NCI-H2029 (cell line): ENCODE measurements around the gene STAT3.
"Not testable (repeated sequence)": the region's sequence is repeated elsewhere in the genome, so short reads cannot be mapped to it uniquely, and the experiment has no call there.

Source experiments
- DNase-seq: peaks from one replicate; lab custom pipeline; 2025; lab: John Stamatoyannopoulos, UW

The STAT3 gene

GRCh38 chr17:42313773-42314566 lies 74.3 kb downstream of the STAT3 start:
- DNase-seq, result no peak

DNA sequence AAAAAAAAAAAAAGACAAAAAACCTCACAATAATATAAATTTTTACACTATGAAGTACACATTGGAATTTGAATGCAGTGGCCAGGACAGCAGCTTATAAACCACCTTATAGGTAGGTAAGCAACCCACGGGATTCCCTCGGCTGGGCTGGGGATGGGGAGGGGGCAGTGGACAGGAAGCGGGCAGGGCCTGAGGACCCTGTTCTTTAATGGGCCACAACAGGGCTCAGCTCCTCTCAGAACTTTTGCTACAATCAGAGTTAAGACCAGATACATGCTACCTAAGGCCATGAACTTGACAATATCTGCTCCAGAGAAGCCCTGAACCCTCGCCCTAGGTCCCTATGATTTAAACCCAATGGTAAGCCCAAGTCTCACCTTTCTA lies 74.9 kb downstream of the STAT3 start:
- no peak for DNase-seq

GRCh38 chr17:42312285-42313130 lies 75.7 kb downstream of the STAT3 start:
- peak; percentile 10 for DNase-seq

- DNase-seq, result no peak
Measured at GRCh38 chr17:42312035-42312284, 76.3 kb downstream of the STAT3 start.

DNA sequence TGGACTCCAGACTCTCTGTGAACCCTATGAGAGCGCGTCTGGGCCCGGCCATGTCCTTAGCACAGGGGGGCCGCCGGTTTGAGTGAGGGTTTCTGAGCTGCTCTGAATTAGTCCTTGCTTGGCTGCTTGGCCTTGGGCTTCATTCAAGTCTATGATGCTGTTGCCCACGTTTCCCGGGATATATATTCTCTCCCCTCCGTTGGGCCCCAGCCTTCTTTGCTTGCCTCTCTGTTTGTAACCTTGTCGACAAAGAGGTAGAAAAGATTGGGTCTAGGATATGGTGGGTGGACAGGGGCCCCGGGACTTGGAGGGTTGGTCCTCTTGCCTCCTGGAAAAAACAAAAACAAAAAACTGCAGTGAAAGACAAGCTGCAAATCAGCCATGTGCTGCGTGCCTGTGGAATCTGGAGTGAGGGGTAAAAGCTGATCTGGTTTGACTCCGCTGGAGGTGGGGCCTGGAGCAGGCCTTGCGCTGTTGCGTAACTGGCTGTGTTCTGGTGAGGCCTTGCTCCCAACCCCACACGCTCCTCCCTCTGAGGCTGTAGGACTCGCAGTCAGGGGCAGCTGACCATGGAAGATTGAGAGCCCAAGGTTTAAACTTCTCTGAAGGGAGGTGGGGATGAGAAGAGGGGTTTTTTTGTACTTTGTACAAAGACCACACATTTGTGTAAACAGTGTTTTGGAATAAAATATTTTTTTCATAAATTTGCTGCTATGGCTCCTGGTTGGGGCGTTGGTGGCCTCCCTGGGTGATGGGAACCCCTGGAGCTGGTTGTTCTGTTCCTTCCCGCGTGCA lies 76.8 kb downstream of the STAT3 start:
- DNase-seq, result no peak

GRCh38 chr17:42310787-42311215 lies 77.4 kb downstream of the STAT3 start:
- DNase-seq, result no peak

GRCh38 chr17:42309986-42310786 lies 78.1 kb downstream of the STAT3 start:
- DNase-seq, result no peak

DNA sequence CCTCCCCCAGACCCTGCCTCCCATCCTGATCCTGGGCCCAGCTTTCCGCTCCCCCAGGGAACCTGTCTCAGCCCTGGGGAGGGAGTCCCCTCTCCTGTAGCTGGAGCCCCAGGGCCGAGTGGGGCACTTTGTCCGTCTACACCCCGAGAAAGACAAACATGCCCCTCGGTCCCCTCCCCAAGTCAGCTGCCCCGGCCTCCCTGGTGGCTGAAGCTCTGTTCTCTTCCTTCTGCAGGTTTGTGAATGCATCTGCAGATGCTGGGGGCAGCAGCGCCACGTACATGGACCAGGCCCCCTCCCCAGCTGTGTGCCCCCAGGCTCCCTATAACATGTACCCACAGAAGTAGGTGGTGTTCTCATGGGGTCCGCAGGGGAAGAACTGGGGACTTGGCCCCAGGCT lies 79.1 kb downstream of the STAT3 start:
- DNase-seq, result no peak

- no peak for DNase-seq
Measured at GRCh38 chr17:42308446-42308845, 79.8 kb downstream of the STAT3 start.

DNA sequence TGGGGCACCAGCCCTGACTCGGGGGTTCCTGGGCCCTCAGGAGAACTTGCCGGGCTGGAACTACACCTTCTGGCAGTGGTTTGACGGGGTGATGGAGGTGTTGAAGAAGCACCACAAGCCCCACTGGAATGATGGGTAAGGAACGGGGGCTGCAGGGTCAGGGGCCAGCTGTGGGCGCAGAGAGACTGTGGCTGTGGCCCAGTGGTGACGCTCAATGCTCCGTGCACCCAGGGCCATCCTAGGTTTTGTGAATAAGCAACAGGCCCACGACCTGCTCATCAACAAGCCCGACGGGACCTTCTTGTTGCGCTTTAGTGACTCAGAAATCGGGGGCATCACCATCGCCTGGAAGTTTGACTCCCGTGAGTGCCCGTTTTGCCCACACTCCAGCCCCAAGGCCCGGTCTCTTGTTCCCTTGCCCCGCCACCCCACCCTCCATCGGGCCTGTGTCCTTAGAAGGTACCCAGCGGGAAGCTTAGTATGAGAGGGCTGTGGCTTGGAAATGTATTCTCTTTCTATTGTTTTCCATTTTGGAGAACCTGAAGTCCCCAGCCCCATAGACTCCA lies 80.8 kb downstream of the STAT3 start:
- DNase-seq, result no peak

DNA sequence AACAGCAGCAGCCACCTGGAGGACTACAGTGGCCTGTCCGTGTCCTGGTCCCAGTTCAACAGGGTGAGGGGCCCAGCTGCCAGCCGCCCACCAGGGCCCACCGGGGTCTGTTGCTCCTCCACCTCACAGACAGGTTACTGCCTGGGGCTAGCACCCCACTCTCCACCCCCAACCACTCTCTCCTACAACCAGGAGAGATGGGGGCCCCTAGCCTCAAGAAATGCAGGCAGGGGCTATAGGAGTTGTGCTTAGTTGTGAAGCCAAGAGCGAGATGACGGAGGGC lies 81.9 kb downstream of the STAT3 start:
- DNase-seq, result no peak

- DNase-seq, result no peak
Measured at GRCh38 chr17:42305543-42306384, 82.5 kb downstream of the STAT3 start.

DNA sequence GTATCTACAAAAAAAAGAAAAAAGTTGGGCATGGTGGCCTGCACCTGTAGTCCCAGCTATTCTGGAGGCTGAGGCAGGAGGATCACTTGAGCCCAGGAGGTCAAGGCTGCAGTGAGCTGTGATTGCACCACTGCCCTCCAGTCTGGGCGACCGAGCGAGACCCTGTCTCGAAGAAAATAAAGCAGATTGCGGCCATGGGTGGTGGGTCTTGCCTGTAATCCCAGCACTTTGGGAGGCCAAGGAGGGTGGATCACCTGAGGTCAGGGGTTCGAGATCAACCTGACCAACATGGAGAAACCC lies 83.3 kb downstream of the STAT3 start:
- not testable (repeated sequence) for DNase-seq

DNA sequence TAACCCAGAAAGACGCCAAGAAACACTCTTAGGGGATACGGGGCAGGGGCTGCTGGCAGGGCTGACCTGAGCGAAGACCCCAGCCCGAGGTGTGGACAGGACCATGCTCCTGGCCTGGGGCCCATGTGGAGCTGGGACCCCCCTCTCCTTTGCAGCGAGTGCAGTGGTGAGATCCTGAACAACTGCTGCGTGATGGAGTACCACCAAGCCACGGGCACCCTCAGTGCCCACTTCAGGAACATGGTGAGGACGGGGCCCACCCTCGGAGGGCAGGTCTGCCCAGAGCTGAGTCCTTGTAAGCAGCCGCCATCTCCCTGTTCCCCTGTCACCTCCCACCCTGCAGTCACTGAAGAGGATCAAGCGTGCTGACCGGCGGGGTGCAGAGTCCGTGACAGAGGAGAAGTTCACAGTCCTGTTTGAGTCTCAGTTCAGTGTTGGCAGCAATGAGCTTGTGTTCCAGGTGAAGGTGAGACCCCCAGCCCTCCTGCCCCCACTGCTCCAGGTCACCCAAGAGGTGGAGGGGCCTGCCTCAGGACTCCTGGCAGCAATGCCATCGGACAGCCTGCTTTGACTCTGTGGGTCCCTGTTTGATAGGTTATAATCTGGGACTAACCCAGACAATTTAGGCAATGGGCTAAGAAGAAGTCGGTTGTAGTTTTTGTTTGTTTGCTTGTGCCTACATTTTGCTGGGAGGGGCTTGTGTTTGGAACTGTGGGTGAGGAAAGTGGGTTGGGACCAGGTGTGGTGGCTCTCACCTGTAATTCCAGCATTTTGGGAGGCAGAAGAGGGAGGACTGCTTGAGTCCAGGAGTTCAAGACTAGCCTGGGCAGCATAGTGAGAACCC lies 83.8 kb downstream of the STAT3 start:
- no peak for DNase-seq

- DNase-seq, result no peak
Measured at GRCh38 chr17:42303694-42304093, 84.5 kb downstream of the STAT3 start.

GRCh38 chr17:42301022-42301421 lies 87.2 kb downstream of the STAT3 start:
- no peak for DNase-seq

- not testable (repeated sequence) for DNase-seq
Measured at GRCh38 chr17:42299913-42300312, 88.3 kb downstream of the STAT3 start.

GRCh38 chr17:42299361-42299760 lies 88.9 kb downstream of the STAT3 start:
- DNase-seq, result not testable (repeated sequence)

DNA sequence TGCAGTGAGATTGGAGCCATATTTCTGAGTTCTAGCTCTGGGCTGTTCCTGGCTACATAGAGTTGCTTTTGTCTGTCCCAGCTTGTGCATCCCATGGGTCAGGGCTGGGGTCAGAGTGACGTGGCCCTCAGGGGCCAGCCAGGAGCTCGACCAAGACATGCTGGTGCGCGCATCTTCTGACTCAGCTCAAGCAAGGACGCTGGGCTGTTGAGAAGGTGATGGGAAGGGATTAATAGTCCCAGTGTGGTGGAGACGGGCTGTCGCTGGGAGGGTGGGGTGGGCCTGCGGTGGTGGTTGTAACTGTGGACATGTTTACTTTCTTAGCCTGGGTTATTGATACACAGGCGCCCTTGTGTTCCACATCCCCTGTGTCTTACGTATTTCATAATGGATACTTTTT lies 90.5 kb downstream of the STAT3 start:
- not testable (repeated sequence) for DNase-seq

DNA sequence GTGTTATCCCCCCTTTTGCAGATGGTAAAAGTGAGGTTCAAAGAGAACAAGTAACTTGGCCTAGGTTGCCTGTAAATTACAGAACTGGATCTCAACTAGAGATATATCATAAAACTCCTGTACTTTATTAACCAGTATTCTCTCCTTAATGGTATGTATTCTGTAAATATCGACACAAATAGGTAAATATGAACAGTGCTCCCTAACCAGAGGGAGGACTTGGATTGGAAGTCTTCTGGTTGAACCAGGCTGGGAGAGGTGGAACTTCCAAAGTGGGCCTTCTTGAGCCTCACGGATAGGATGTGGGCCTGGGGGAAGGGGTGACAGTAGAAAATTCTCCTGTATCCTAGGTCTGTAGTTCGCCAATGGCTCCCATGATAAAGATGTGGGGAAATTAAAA lies 92.2 kb downstream of the STAT3 start:
- DNase-seq, result no peak
